Measurements from ENCODE around the gene TRRAP.

GRCh38 chr7:98976396-98977185 is 98.3 kb downstream of the TRRAP start:
- no peak for TF ChIP-seq CTCF (IDR thresholded peaks at IDR 0.05)
- no peak for TF ChIP-seq ZFX (IDR thresholded peaks at IDR 0.05; ENCODE audit: borderline replicate concordance)
